Fibroblast of upper back skin (primary cell): ENCODE measurements around the gene GLG1.
A peak's percentile ranks its signal among the peaks of the same experiment; 100 is the strongest.

Experiments used
- DNase-seq: peaks from one replicate; pipeline ENCODE4 v3.0.0-alpha.2; 2013

The GLG1 gene

GRCh38 chr16:74606521-74607309, at the start of gene GLG1:
TSS of gene GLG1 (minus strand) at chr16:74607114. CDS start at chr16:74607094, 20 bp downstream.
- peak; percentile 89 for DNase-seq

- DNase-seq = no peak
Measured at GRCh38 chr16:74654536-74655050, 47.7 kb upstream of the GLG1 start.

GRCh38 chr16:74652883-74653282, 46.0 kb upstream of the GLG1 start:
- peak; percentile 13 for DNase-seq

GRCh38 chr16:74652249-74652648, 45.3 kb upstream of the GLG1 start:
- no peak for DNase-seq

- DNase-seq = no peak
Measured at GRCh38 chr16:74651841-74652240, 44.9 kb upstream of the GLG1 start.

GRCh38 chr16:74650966-74651567, 44.2 kb upstream of the GLG1 start:
- no peak for DNase-seq

- DNase-seq = no peak
Measured at GRCh38 chr16:74649839-74650504, 43.1 kb upstream of the GLG1 start.

- no peak for DNase-seq
Measured at GRCh38 chr16:74641969-74642368, 35.1 kb upstream of the GLG1 start.

GRCh38 chr16:74637742-74638453, 31.0 kb upstream of the GLG1 start:
- no peak for DNase-seq

- DNase-seq = no peak
Measured at GRCh38 chr16:74635303-74635702, 28.4 kb upstream of the GLG1 start.

GRCh38 chr16:74633686-74634085, 26.8 kb upstream of the GLG1 start:
- no peak for DNase-seq

- DNase-seq = no peak
Measured at GRCh38 chr16:74627506-74628220, 20.7 kb upstream of the GLG1 start.

- no peak for DNase-seq
Measured at GRCh38 chr16:74626741-74627416, 20.0 kb upstream of the GLG1 start.

- no peak for DNase-seq
Measured at GRCh38 chr16:74625500-74626350, 18.8 kb upstream of the GLG1 start.

GRCh38 chr16:74623839-74624235, 16.9 kb upstream of the GLG1 start:
- no peak for DNase-seq

- DNase-seq = peak; percentile 52
Measured at GRCh38 chr16:74623214-74623838, 16.4 kb upstream of the GLG1 start.

- DNase-seq = no peak
Measured at GRCh38 chr16:74622005-74622404, 15.1 kb upstream of the GLG1 start.

GRCh38 chr16:74617206-74617788, 10.4 kb upstream of the GLG1 start:
- no peak for DNase-seq

GRCh38 chr16:74611721-74612120, 4.8 kb upstream of the GLG1 start:
- peak; percentile 81 for DNase-seq

- no peak for DNase-seq
Measured at GRCh38 chr16:74608944-74609343, 2.0 kb upstream of the GLG1 start.
